Skeletal muscle tissue (tissue), 4 donors: ENCODE measurements around the gene CACNA2D4. TPM values are rescaled to one million over a fixed set of nuclear protein-coding genes. Genes with fewer than 3 reads are reported as not detected.
"Not testable (repeated sequence)": the region's sequence is repeated elsewhere in the genome, so short reads cannot be mapped to it uniquely, and the experiment has no call there.

ENCODE experiments used
- H3K27ac ChIP-seq: one replicate; pipeline ENCODE4 v1.7.0; 2013; ENCODE audit warnings: mild to moderate bottlenecking, low read depth, low read length, inconsistent platforms
- H3K27me3 ChIP-seq, 3 donors: one replicate each; pipeline ENCODE4 v1.7.0; 2013; ENCODE audit warnings: low read length in 3 of 3; ENCODE audit not compliant: control insufficient read depth in 3 of 3, insufficient read depth in 3 of 3
- H3K36me3 ChIP-seq, 3 donors: one replicate each; pipeline ENCODE4 v1.7.0; 2013; ENCODE audit warnings: low read length in 3 of 3; ENCODE audit not compliant: control insufficient read depth in 3 of 3, insufficient read depth in 3 of 3
- H3K4me1 ChIP-seq, 3 donors: one replicate each; pipeline ENCODE4 v1.7.0; 2013; ENCODE audit warnings: low read length in 3 of 3, mild to moderate bottlenecking in 3 of 3; ENCODE audit not compliant: control insufficient read depth in 3 of 3, insufficient read depth in 3 of 3
- H3K4me3 ChIP-seq, 3 donors: one replicate each; pipeline ENCODE4 v1.7.0; 2013; ENCODE audit warnings: low read length in 3 of 3
- H3K9ac ChIP-seq, 3 donors: one replicate each; pipeline ENCODE4 v1.7.0; 2013; ENCODE audit warnings: low read length in 3 of 3, mild to moderate bottlenecking in 3 of 3, moderate library complexity in 2 of 3, low read depth in 1 of 3
- H3K9me3 ChIP-seq, 3 donors: one replicate each; pipeline ENCODE4 v1.7.0; 2013; ENCODE audit warnings: low read length in 3 of 3; ENCODE audit not compliant: control insufficient read depth in 3 of 3
- total RNA-seq: library from RNA; depleted of rRNA; stranded (reverse); fragments of >200 nt; gene quantifications from one replicate; pipeline ENCODE4 v1.2.3, GENCODE V29; 2014
- donor health status: Osteomylitis.

The CACNA2D4 gene
- total RNA-seq, 1 donor from 2014 or later = 0.52 TPM

GRCh38 chr12:1946296-1946695, 27.8 kb upstream of the CACNA2D4 start:
- H3K4me3 ChIP-seq = no peak overlapping the region
- H3K27me3 ChIP-seq = no peaks in the 10 kb centered on the region
- no peaks in the 10 kb centered on the region for H3K9me3 ChIP-seq
- H3K27ac ChIP-seq = no peak overlapping the region
- H3K9ac ChIP-seq = no peak overlapping the region
- peaks cover 27 to 40% (median 29%) of the 10 kb centered on the region in 3 donors for H3K36me3 ChIP-seq
- peaks cover 0 to 4% (median 2%) of the 10 kb centered on the region in 3 donors for H3K4me1 ChIP-seq

- not testable (repeated sequence) for H3K9me3 ChIP-seq, H3K4me1 ChIP-seq, H3K4me3 ChIP-seq, H3K27me3 ChIP-seq, H3K27ac ChIP-seq, H3K9ac ChIP-seq
- peaks cover 27 to 37% (median 27%) of the 10 kb centered on the region in 3 donors for H3K36me3 ChIP-seq
These were observed 27.1 kb upstream of the CACNA2D4 start for GRCh38 chr12:1945502-1945901.

GRCh38 chr12:1939801-1940607, 21.6 kb upstream of the CACNA2D4 start:
- no peaks in the 10 kb centered on the region for H3K27me3 ChIP-seq
- H3K9ac ChIP-seq = peak overlapping the region; percentile 24 to 54 (median 47)
- peaks cover 3 to 14% (median 5%) of the 10 kb centered on the region in 3 donors for H3K36me3 ChIP-seq
- peak overlapping the region; percentile 30 to 57 (median 30) for H3K4me3 ChIP-seq
- H3K27ac ChIP-seq = no peak overlapping the region
- H3K4me1 ChIP-seq = peaks cover 14 to 34% (median 23%) of the 10 kb centered on the region in 3 donors
- H3K9me3 ChIP-seq = no peaks in the 10 kb centered on the region

- H3K4me3 ChIP-seq = peak overlapping the region in 2 of 3 donors; percentile 30 to 57
These were observed 20.9 kb upstream of the CACNA2D4 start for GRCh38 chr12:1939331-1939730.

GRCh38 chr12:1937481-1938224, 19.2 kb upstream of the CACNA2D4 start:
- no peaks in the 10 kb centered on the region for H3K9me3 ChIP-seq
- no peak overlapping the region for H3K27ac ChIP-seq
- no peak overlapping the region for H3K9ac ChIP-seq

More at GRCh38 chr12:1939331-1939730, 20.9 kb upstream of the CACNA2D4 start:
- Histone ChIP-seq H3K27me3 (no peaks in the 10 kb centered on the region), H3K9me3 (no peaks in the 10 kb centered on the region), H3K36me3 (peaks cover 3 to 14% (median 5%) of the 10 kb centered on the region in 3 donors), H3K4me1 (peaks cover 14 to 37% (median 23%) of the 10 kb centered on the region in 3 donors), H3K27ac (no peak overlapping the region), H3K9ac (peak overlapping the region in 2 of 3 donors; percentile 47 to 54)

GRCh38 chr12:1936406-1937320, 18.2 kb upstream of the CACNA2D4 start:
- Histone ChIP-seq H3K9me3 (no peaks in the 10 kb centered on the region), H3K27me3 (no peaks in the 10 kb centered on the region), H3K27ac (peak overlapping the region; percentile 36), H3K4me3 (peak overlapping the region in 1 of 3 donors; percentile 57), H3K36me3 (peaks cover 3 to 14% (median 5%) of the 10 kb centered on the region in 3 donors), H3K9ac (peak overlapping the region; percentile 47 to 69 (median 60)), H3K4me1 (peaks cover 32 to 62% (median 42%) of the 10 kb centered on the region in 3 donors)

More at GRCh38 chr12:1937481-1938224, 19.2 kb upstream of the CACNA2D4 start:
- peaks cover 27 to 53% (median 35%) of the 10 kb centered on the region in 3 donors for H3K4me1 ChIP-seq
- peaks cover 3 to 14% (median 5%) of the 10 kb centered on the region in 3 donors for H3K36me3 ChIP-seq
- H3K27me3 ChIP-seq = no peaks in the 10 kb centered on the region
- H3K4me3 ChIP-seq = no peak overlapping the region

- H3K36me3 ChIP-seq = peaks cover 2 to 11% (median 3%) of the 10 kb centered on the region in 3 donors
- H3K9me3 ChIP-seq = no peaks in the 10 kb centered on the region
- H3K9ac ChIP-seq = peak overlapping the region; percentile 47 to 69 (median 60)
- peaks cover 32 to 62% (median 42%) of the 10 kb centered on the region in 3 donors for H3K4me1 ChIP-seq
- peak overlapping the region in 1 of 3 donors; percentile 57 for H3K4me3 ChIP-seq
- H3K27me3 ChIP-seq = no peaks in the 10 kb centered on the region
- H3K27ac ChIP-seq = peak overlapping the region; percentile 36
These were observed 17.4 kb upstream of the CACNA2D4 start for GRCh38 chr12:1935700-1936378.

GRCh38 chr12:1935242-1935641, 16.8 kb upstream of the CACNA2D4 start:
- Histone ChIP-seq H3K4me3 (peak overlapping the region in 1 of 3 donors; percentile 57), H3K9me3 (no peaks in the 10 kb centered on the region), H3K36me3 (peaks cover 2 to 11% (median 3%) of the 10 kb centered on the region in 3 donors), H3K27ac (no peak overlapping the region), H3K4me1 (peaks cover 32 to 62% (median 42%) of the 10 kb centered on the region in 3 donors), H3K9ac (peak overlapping the region in 1 of 3 donors; percentile 60), H3K27me3 (no peaks in the 10 kb centered on the region)

- Histone ChIP-seq H3K27me3 (no peaks in the 10 kb centered on the region), H3K4me1 (peaks cover 30 to 61% (median 41%) of the 10 kb centered on the region in 3 donors), H3K9ac (no peak overlapping the region), H3K4me3 (peak overlapping the region in 1 of 3 donors; percentile 57), H3K36me3 (peaks cover 2 to 11% (median 3%) of the 10 kb centered on the region in 3 donors), H3K27ac (no peak overlapping the region), H3K9me3 (no peaks in the 10 kb centered on the region)
These were observed 16.4 kb upstream of the CACNA2D4 start for GRCh38 chr12:1934831-1935230.
